Panc1 (cell line): ENCODE results near the gene LDB2.

ENCODE experiments used
- CTCF ChIP-seq: fragments of 450-650 bp; IDR thresholded peaks from 2 replicates; pipeline ENCODE4 v1.5.1; 2017; ENCODE audit warnings: mild to moderate bottlenecking
- POLR2AphosphoS5 ChIP-seq: IDR thresholded peaks from 2 replicates; pipeline ENCODE4 v1.6.1; 2012; ENCODE audit warnings: mild to moderate bottlenecking, low read depth, low read length, moderate library complexity
- SIN3A ChIP-seq: IDR thresholded peaks from 2 replicates; pipeline ENCODE4 v1.6.1; 2012; ENCODE audit warnings: low read depth, mild to moderate bottlenecking, low read length, moderate library complexity, borderline replicate concordance; ENCODE audit not compliant: insufficient read depth

- no peak for TF ChIP-seq CTCF
- TF ChIP-seq POLR2AphosphoS5 = no peak
- no peak for TF ChIP-seq SIN3A
These were observed 184.3 kb downstream of the LDB2 start for GRCh38 chr4:16714191-16714590.
